Neural cell (in vitro differentiated cells): ENCODE data around the gene GUCA1C. TPM values are rescaled to one million over a fixed set of nuclear protein-coding genes. Genes with fewer than 3 reads are reported as not detected.

Source experiments
- H2AFZ ChIP-seq: fragments of 200-600, 300-800 bp; sonication (generic), shearing (Covaris generic); 2 replicates; pipeline ENCODE4 v1.6.0; 2014; ENCODE audit warnings: low read depth, mild to moderate bottlenecking, antibody characterized with exemption, low read length, moderate library complexity
- H3F3A ChIP-seq: fragments of 200-600 bp; shearing (Covaris generic); 2 replicates; pipeline ENCODE4 v1.6.1; 2016; ENCODE audit warnings: mild to moderate bottlenecking, moderate library complexity, mixed read lengths, antibody characterized with exemption, low read length; ENCODE audit not compliant: insufficient read depth, poor library complexity, severe bottlenecking
- H3K27ac ChIP-seq: fragments of 200-600, 300-800 bp; sonication (generic), shearing (Covaris generic); 2 replicates; pipeline ENCODE4 v1.5.1; 2014; ENCODE audit warnings: mild to moderate bottlenecking, low read length, moderate library complexity
- H3K27me3 ChIP-seq: fragments of 300-800, 200-600 bp; sonication (generic), shearing (Covaris generic); 2 replicates; pipeline ENCODE4 v1.6.0; 2014; ENCODE audit warnings: mild to moderate bottlenecking, low read depth, low read length, moderate library complexity; ENCODE audit not compliant: insufficient read depth
- H3K36me3 ChIP-seq: fragments of 300-800, 200-600 bp; sonication (generic), shearing (Covaris generic); 2 replicates; pipeline ENCODE4 v1.5.1; 2014; ENCODE audit warnings: mild to moderate bottlenecking, antibody characterized with exemption, low read length, moderate library complexity; ENCODE audit not compliant: insufficient read depth
- H3K4me2 ChIP-seq: fragments of 300-800, 200-600 bp; sonication (generic), shearing (Covaris generic); 2 replicates; pipeline ENCODE4 v1.6.0; 2014; ENCODE audit warnings: mild to moderate bottlenecking, low read length
- H3K4me3 ChIP-seq: fragments of 300-800, 200-600 bp; sonication (generic), shearing (Covaris generic); 2 replicates; pipeline ENCODE4 v1.5.1; 2014; ENCODE audit warnings: mild to moderate bottlenecking, low read length, moderate library complexity
- H3K79me2 ChIP-seq: fragments of 200-600 bp; shearing (Covaris generic); replicated peaks from 2 replicates; pipeline ENCODE4 v1.6.0; 2014; ENCODE audit warnings: mild to moderate bottlenecking, low read length, moderate library complexity; ENCODE audit not compliant: insufficient read depth
- H3K9ac ChIP-seq: fragments of 300-800, 200-600 bp; sonication (generic), shearing (Covaris generic); 2 replicates; pipeline ENCODE4 v1.6.1; 2016; ENCODE audit warnings: mild to moderate bottlenecking, low read length, mixed read lengths
- H3K9me2 ChIP-seq: fragments of 200-600 bp; shearing (Covaris generic); 2 replicates; pipeline ENCODE4 v1.6.1; 2016; ENCODE audit warnings: mild to moderate bottlenecking, low read length, mixed read lengths; ENCODE audit not compliant: insufficient read depth
- H3K9me3 ChIP-seq: fragments of 200-600, 300-800 bp; sonication (generic), shearing (Covaris generic); 2 replicates; pipeline ENCODE4 v1.6.1; 2016; ENCODE audit warnings: mild to moderate bottlenecking, mixed run types, low read length, moderate library complexity, mixed read lengths
- H4K20me1 ChIP-seq: fragments of 200-600 bp; shearing (Covaris generic); 2 replicates; pipeline ENCODE4 v1.6.1; 2016; ENCODE audit warnings: mild to moderate bottlenecking, mixed run types; ENCODE audit not compliant: insufficient read depth
- CTCF ChIP-seq: fragments of 450-650 bp; IDR thresholded peaks from 2 replicates; pipeline ENCODE4 v1.5.1; 2014; ENCODE audit warnings: antibody characterized with exemption, mild to moderate bottlenecking, moderate library complexity; ENCODE audit not compliant: poor library complexity, severe bottlenecking
- EP300 ChIP-seq: fragments of 450-650 bp; conservative IDR thresholded peaks from 2 replicates; pipeline ENCODE4 v1.6.1; 2014; ENCODE audit warnings: antibody characterized with exemption, mild to moderate bottlenecking, moderate library complexity; ENCODE audit not compliant: poor library complexity, severe bottlenecking
- EZH2 ChIP-seq: fragments of 200-600, 300-800 bp; shearing (Covaris generic), sonication (generic); IDR thresholded peaks from 2 replicates; pipeline ENCODE4 v1.6.1; 2014; ENCODE audit warnings: antibody characterized with exemption, low read length, borderline replicate concordance, mild to moderate bottlenecking; ENCODE audit not compliant: insufficient read depth, poor library complexity, severe bottlenecking
- MXI1 ChIP-seq: fragments of 450-650 bp; conservative IDR thresholded peaks from 2 replicates; pipeline ENCODE4 v1.6.1; 2014; ENCODE audit warnings: antibody characterized with exemption, mild to moderate bottlenecking; ENCODE audit not compliant: poor library complexity, severe bottlenecking
- POLR2AphosphoS5 ChIP-seq: IDR thresholded peaks from 2 replicates; pipeline ENCODE4 v1.6.1; 2012
- RAD21 ChIP-seq: fragments of 450-650 bp; conservative IDR thresholded peaks from 2 replicates; pipeline ENCODE4 v1.6.1; 2014; ENCODE audit warnings: antibody characterized with exemption, mild to moderate bottlenecking, moderate library complexity
- REST ChIP-seq: IDR thresholded peaks from 2 replicates; pipeline ENCODE4 v1.6.1; 2012; ENCODE audit warnings: borderline replicate concordance
- SMC3 ChIP-seq: fragments of 450-650 bp; conservative IDR thresholded peaks from 2 replicates; pipeline ENCODE4 v1.6.1; 2014; ENCODE audit warnings: antibody characterized with exemption, mild to moderate bottlenecking, moderate library complexity; ENCODE audit not compliant: poor library complexity
- TAF1 ChIP-seq: IDR thresholded peaks from 2 replicates; pipeline ENCODE4 v1.6.1; 2012; ENCODE audit warnings: low read depth
- polyA plus RNA-seq: library from polyadenylated mRNA; depleted of rRNA; stranded (reverse); fragments of >200 nt; gene quantifications from 2 replicates; pipeline ENCODE4 v1.2.3, GENCODE V29; 2014

The GUCA1C gene
- polyA plus RNA-seq, 1 donor from 2014 or later: not detected

GRCh38 chr3:108983051-108983450, 29.4 kb upstream of the GUCA1C start:
- Histone ChIP-seq H3K9me3 (no peaks in the 10 kb centered on the region), H3K36me3 (no peaks in the 10 kb centered on the region), H3K9me2 (no peaks in the 10 kb centered on the region), H3K27me3 (no peaks in the 10 kb centered on the region), H3K4me3 (no peak overlapping the region), H4K20me1 (no peaks in the 10 kb centered on the region), H3K4me2 (no peak overlapping the region), H3K9ac (no peak overlapping the region), H2AFZ (no peak overlapping the region), H3K27ac (no peak overlapping the region), H3K79me2 (no peaks in the 10 kb centered on the region), H3F3A (no peaks in the 10 kb centered on the region)
- TF ChIP-seq SMC3: no peak
- TF ChIP-seq EP300: no peak
- no peak for TF ChIP-seq REST
- no peak for TF ChIP-seq POLR2AphosphoS5
- no peak for TF ChIP-seq MXI1
- no peak for TF ChIP-seq CTCF
- TF ChIP-seq RAD21: no peak
- no peak for TF ChIP-seq TAF1
- no peak for TF ChIP-seq EZH2

GRCh38 chr3:108976058-108976457, 22.4 kb upstream of the GUCA1C start:
- no peak overlapping the region for H3K4me2 ChIP-seq
- TF ChIP-seq REST: no peak
- TF ChIP-seq TAF1: no peak
- TF ChIP-seq CTCF: no peak
- TF ChIP-seq POLR2AphosphoS5: no peak
- TF ChIP-seq RAD21: no peak
- TF ChIP-seq MXI1: no peak
- TF ChIP-seq SMC3: no peak
- TF ChIP-seq EP300: no peak
- no peak for TF ChIP-seq EZH2
- H3K9me3 ChIP-seq: no peaks in the 10 kb centered on the region
- H3K79me2 ChIP-seq: no peaks in the 10 kb centered on the region
- no peaks in the 10 kb centered on the region for H3K9me2 ChIP-seq
- H2AFZ ChIP-seq: no peak overlapping the region
- no peaks in the 10 kb centered on the region for H3K36me3 ChIP-seq
- no peak overlapping the region for H3K27ac ChIP-seq
- H3F3A ChIP-seq: no peaks in the 10 kb centered on the region
- no peaks in the 10 kb centered on the region for H3K27me3 ChIP-seq
- H4K20me1 ChIP-seq: no peaks in the 10 kb centered on the region
- H3K9ac ChIP-seq: no peak overlapping the region
- H3K4me3 ChIP-seq: no peak overlapping the region
